ENCODE data around the gene PCCA.
"Not testable (repeated sequence)": the region's sequence is repeated elsewhere in the genome, so short reads cannot be mapped to it uniquely, and the experiment has no call there.

PCCA gene

DNA sequence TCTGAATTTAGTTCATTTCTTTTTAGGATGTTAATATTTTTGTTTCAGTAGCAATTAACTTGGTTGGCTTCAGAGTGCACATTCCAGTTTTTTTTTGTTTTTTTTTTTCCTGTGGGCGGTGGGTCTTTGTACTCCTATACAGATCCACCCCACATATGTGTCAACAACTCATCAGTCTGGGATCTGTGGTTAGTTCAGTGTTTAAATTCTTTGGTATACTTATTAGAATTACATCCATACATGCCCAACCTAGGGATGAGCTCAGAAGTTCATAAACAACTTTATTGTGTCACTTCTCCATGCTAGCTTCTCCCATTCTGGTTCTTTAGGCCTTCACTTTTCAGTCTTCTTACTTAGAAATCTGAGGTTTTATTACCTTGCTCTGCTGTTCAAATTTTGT lies 50.9 kb downstream of the PCCA start:
- no peak for DNase-seq (ENCODE audit: low read depth in 2 of 2)

GRCh38 chr13:100140441-100140840 lies 51.5 kb downstream of the PCCA start:
- DNase-seq (ENCODE audit: low read depth in 2 of 2), result no peak

DNA sequence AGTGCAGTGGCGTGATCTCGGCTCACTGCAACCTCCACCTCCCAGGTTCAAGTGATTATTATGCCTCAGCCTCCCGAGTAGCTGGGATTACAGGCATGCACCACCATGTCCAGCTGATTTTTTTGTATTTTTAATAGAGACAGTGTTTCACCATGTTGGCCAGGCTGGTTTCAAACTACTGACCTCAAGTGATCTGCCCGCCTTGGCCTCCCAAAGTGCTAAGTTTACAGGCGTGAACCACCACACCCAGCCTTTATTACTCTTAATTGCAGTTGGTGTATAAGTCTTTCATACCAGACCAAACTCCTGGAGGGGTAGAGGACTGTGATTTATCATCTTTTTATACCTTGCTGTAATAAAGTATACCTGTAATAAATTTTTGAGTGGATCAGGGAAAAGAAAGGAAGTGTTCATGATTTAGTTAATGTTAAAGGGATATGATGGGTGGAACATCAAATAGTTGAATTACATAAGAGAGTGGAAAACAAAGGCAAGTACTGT lies 52.6 kb downstream of the PCCA start:
- DNase-seq (ENCODE audit: low read depth in 2 of 2), result not testable (repeated sequence)

GRCh38 chr13:100146534-100146933 lies 57.6 kb downstream of the PCCA start:
- no peak for DNase-seq (ENCODE audit: low read depth in 2 of 2)

- DNase-seq (ENCODE audit: low read depth in 2 of 2), result no peak
Observed at GRCh38 chr13:100147825-100148224, 58.9 kb downstream of the PCCA start.

DNA sequence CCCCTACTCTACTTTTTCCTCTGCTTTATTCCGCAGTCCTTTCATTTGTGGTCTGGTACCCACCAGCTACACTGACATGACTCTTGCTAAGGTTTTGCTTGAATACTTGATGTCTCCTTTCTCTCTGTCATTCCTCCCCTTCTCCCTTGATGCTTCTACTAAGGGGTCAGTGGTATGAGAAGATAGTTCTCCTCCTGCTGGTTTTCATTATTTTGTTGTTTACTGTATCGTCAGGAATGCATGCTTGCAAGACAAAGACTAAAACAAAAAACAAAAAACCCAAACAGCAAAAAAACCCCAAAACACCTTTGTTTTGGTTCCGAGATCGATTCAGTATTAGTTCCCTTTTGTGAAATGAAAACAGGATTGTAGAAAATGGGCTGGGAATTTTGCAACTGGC lies 59.5 kb downstream of the PCCA start:
- no peak for DNase-seq (ENCODE audit: low read depth in 2 of 2)

DNA sequence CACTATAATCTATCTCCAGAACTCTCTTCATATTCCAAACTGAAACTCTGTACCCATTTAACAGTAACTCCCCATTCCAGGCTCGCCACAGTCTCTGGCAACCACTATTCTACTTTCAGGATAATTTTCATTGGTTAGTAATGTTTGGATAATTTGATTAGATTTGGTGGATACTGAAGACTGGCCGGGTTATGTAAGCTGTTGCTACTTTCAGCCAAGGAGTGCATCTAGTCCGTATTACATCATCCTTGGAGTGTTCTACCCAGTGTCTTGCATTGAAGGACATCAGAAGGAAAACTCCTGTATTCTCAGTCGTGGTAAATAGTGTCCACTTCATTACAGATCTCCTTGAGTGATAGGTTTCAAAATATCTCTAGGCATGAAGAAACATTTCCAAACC lies 60.5 kb downstream of the PCCA start:
- DNase-seq (ENCODE audit: low read depth in 2 of 2), result no peak

DNA sequence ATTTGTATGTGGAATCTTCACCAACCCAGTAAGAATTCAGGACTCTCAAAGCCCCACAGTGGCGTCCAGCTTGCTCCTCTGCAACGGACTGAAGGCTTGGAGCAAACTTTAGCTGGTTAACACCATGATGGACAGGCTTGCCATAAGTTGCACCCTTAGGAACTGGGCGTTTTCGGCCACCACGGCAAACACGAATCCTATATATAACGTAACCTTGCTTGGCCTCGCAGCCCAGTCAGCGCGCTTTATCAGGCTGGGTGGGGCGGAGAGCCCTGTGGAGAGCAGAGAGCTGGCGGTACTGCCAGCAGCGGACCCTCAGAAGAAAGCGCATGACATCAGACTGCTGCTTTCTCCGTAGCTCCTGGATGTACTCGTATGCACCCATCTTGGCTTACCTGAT lies 61.8 kb downstream of the PCCA start:
- DNase-seq (ENCODE audit: low read depth in 2 of 2), result not testable (repeated sequence)

- no peak for DNase-seq (ENCODE audit: low read depth in 2 of 2)
Observed at GRCh38 chr13:100154842-100155416, 66.0 kb downstream of the PCCA start.

GRCh38 chr13:100156788-100157187 lies 67.9 kb downstream of the PCCA start:
- no peak for DNase-seq (ENCODE audit: low read depth in 2 of 2)

DNA sequence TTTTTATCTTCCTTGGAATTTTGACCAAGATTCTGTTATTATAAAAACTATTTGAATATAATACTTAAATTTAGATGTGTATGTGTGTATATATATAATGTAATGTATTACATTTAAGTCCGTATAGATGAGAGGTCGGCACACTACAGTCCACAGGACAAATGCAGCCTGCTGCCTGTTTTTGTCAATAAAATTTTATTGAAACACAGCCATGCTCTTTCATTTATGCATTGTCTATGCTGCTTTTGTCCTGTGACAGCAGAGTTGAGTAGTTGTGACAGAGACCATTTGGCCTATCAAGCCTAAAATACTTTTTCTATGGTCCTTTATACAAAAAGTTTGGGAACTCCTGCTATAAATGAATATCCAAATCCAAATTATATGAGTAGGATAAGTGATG lies 69.7 kb downstream of the PCCA start:
- no peak for DNase-seq (ENCODE audit: low read depth in 2 of 2)

DNA sequence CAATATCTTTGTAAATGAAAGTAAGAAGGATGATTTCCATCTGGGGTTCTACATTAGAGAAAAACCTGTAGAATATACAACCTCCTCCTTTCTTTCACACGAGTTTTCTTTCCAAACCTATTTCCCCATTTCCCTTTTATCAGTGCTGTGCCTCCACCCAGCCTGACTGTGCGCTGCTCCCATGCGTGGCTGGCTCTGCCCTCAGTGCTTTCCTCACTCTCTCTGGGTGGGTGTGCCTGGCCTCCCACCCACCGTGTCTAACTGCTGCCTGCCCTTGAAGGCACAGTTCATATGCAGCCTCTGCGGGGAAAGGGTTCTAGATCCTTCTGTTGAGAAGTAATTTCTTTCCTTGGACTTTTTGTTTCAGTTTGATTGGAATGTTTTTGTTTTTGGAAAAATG lies 70.7 kb downstream of the PCCA start:
- no peak for DNase-seq (ENCODE audit: low read depth in 2 of 2)

- DNase-seq (ENCODE audit: low read depth in 2 of 2), result no peak
Observed at GRCh38 chr13:100160450-100160849, 71.6 kb downstream of the PCCA start.

- DNase-seq (ENCODE audit: low read depth in 2 of 2), result no peak
Observed at GRCh38 chr13:100163375-100163774, 74.5 kb downstream of the PCCA start.

GRCh38 chr13:100173203-100173602 lies 84.3 kb downstream of the PCCA start:
- DNase-seq (ENCODE audit: low read depth in 2 of 2), result no peak

DNA sequence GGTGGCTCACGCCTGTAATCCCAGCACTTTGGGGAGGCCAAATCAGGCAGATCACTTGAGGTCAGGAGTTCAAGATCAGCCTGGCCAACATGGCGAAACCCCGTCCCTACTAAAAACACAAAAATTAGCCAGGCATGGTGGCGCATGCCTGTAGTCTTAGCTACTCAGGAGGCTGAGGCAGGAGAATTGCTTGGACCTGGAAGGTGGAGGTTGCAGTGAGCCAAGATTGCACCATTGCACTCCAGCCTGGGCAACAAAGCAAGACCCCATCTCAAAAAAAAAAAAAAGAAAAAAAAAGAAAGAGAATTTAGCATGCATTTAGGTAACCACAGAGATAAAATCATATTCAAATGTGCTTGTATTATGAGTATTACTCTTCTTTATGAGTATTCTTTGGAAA lies 85.6 kb downstream of the PCCA start:
- not testable (repeated sequence) for DNase-seq (ENCODE audit: low read depth in 2 of 2)

DNA sequence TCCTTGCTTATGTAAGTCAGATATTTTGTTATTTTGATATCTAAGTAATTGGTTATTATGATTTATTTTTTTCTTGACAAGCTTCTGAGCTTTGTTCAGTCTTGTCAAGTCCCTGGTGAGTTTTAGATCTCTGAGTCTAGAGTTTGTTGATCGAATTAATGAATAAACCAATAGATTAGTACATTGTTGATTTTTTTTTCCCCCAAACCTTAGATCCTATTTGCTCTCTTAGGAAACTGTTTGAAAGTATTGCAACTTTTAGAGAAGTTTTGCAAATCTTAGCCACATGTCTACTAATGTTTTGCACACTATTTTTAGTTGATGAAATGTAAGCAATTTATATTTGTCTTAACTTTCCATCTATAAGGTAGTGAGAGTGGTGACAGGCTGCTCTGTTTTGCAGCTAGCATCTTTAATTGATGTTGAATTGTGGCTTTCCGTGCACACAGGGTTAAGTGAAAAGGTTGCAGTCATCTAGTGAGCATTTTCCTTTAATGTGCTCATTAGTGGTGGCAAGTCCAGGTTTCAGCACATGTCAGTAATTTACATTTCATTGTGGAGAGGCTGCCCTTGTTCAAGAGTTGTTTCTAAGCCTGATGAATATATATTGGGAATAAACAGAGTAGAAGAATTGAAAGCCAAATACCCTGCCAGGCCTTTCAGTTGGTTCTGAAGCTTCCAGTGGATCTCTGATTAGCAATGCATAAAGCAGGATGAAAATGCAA lies 86.3 kb downstream of the PCCA start:
- DNase-seq (ENCODE audit: low read depth in 2 of 2), result no peak

DNA sequence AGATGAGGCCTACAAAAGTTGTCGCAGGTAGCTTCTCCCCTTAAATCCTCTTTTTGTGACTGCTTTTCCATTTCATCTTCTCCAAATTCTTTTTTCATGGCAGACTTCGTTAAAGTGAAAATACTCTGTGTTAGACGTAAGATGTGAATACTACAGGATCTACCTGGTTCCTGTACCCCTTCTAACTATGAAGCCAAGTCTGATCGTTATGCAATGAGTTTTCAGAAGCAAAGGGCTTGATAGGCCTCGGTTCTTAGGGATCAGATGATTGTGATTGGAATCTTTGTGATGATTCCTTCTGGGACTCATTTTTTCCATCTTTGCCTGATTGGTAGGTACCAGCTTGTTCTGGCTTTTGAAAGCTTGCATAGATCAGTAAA lies 86.9 kb downstream of the PCCA start:
- DNase-seq (ENCODE audit: low read depth in 2 of 2), result no peak

GRCh38 chr13:100176801-100177400 lies 88.0 kb downstream of the PCCA start:
- no peak for DNase-seq (ENCODE audit: low read depth in 2 of 2)

GRCh38 chr13:100178309-100178708 lies 89.4 kb downstream of the PCCA start:
- DNase-seq (ENCODE audit: low read depth in 2 of 2), result no peak

- DNase-seq (ENCODE audit: low read depth in 2 of 2), result no peak
Observed at GRCh38 chr13:100179276-100179675, 90.4 kb downstream of the PCCA start.

- DNase-seq (ENCODE audit: low read depth in 2 of 2), result no peak
Observed at GRCh38 chr13:100182900-100183490, 94.1 kb downstream of the PCCA start.

DNA sequence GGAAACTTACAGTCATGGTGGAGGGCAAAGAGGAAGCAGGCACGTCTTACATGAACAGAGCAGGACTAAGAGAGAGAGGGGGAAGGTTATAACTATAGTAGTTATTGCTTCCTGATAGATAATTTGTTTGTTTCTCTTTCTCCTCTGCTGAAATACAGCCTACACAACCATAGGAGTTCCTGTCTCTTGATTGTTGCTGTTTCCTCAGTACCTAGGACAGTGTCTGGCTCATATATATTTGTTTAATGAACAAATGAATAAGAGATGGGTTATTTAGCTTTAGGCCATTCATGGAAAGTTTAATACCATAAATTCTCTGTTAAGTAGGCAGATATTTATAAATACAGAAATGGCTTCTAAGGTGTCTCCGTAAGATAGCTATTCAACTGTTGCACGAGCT lies 95.2 kb downstream of the PCCA start:
- DNase-seq (ENCODE audit: low read depth in 2 of 2), result no peak
